ENCODE results near the gene PPP1R14C.

Gene PPP1R14C

DNA sequence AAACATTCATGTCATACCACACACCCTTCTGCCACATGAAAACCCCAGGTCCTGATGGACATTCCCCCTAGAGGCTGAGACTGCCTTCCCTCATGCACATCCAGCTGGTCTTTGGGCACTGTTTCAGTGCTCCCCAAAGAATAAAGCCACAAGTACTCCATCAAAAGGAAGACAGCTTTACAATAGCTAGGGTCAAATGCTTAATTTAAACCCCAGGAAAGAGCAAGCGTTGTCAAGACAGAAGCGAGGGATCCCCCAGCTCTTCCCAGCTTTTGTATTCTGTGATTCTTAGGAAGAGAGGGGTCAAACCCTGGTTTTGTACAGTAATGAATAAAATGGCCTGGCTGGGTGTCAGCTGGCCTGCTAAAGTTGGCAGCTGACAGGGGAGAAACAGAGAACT is 143.6 kb downstream of the PPP1R14C start:
- DNase-seq (ENCODE audit: extremely low read depth, insufficient read length) = no peak
- TF ChIP-seq, protein P1, sequence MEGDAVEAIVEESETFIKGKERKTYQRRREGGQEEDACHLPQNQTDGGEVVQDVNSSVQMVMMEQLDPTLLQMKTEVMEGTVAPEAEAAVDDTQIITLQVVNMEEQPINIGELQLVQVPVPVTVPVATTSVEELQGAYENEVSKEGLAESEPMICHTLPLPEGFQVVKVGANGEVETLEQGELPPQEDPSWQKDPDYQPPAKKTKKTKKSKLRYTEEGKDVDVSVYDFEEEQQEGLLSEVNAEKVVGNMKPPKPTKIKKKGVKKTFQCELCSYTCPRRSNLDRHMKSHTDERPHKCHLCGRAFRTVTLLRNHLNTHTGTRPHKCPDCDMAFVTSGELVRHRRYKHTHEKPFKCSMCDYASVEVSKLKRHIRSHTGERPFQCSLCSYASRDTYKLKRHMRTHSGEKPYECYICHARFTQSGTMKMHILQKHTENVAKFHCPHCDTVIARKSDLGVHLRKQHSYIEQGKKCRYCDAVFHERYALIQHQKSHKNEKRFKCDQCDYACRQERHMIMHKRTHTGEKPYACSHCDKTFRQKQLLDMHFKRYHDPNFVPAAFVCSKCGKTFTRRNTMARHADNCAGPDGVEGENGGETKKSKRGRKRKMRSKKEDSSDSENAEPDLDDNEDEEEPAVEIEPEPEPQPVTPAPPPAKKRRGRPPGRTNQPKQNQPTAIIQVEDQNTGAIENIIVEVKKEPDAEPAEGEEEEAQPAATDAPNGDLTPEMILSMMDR (IDR thresholded peaks at IDR 0.05; ENCODE audit: insufficient read depth, low read length, poor library complexity, severe bottlenecking) = no peak
- Histone ChIP-seq H3K27me3 (replicated peaks; ENCODE audit: control insufficient read depth, insufficient read depth, low read length) (no peaks in the 10 kb centered on the region; the same call in 1 of the 2 replicates), H3K36me3 (ENCODE audit: control insufficient read depth, insufficient read depth, low read length) (no peaks in the 10 kb centered on the region), H3K4me3 (replicated peaks; ENCODE audit: low read depth, low read length) (no peak overlapping the region)

DNA sequence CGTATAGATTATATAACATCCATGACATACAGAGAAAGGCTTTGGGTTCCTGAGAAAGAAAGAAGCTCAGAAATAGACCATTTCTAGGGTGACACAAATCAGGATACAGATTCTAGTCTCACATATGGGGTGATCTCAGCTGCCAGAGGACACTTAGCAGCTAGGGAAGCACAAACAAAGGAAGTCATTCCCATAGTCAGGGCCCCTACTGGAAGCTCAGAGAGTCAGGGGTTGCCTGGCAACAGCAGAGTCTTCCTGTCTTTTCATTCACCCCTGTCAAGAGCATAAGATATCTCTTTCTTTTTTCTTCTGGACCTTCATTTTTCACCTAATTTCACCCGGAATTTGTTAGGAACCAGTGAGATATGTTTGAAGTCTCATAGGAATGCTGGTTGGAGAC is 144.1 kb downstream of the PPP1R14C start:
- H3K27me3 ChIP-seq (replicated peaks; ENCODE audit: control insufficient read depth, insufficient read depth, low read length) = no peaks in the 10 kb centered on the region; the same call in 1 of the 2 replicates
- DNase-seq (ENCODE audit: extremely low read depth, insufficient read length) = no peak
- no peak overlapping the region for H3K4me3 ChIP-seq (replicated peaks; ENCODE audit: low read depth, low read length)
- no peaks in the 10 kb centered on the region for H3K36me3 ChIP-seq (ENCODE audit: control insufficient read depth, insufficient read depth, low read length)
- TF ChIP-seq, protein P1 (IDR thresholded peaks at IDR 0.05; ENCODE audit: insufficient read depth, low read length, poor library complexity, severe bottlenecking) = no peak

- DNase-seq (ENCODE audit: extremely low read depth, insufficient read length) = no peak
- Histone ChIP-seq H3K36me3 (ENCODE audit: control insufficient read depth, insufficient read depth, low read length) (no peaks in the 10 kb centered on the region), H3K4me3 (replicated peaks; ENCODE audit: low read depth, low read length) (no peak overlapping the region), H3K27me3 (replicated peaks; ENCODE audit: control insufficient read depth, insufficient read depth, low read length) (no peaks in the 10 kb centered on the region; the same call in 1 of the 2 replicates)
- TF ChIP-seq, protein P1 (IDR thresholded peaks at IDR 0.05; ENCODE audit: insufficient read depth, low read length, poor library complexity, severe bottlenecking) = no peak
These were observed 145.6 kb downstream of the PPP1R14C start for GRCh38 chr6:150288456-150288855.

GRCh38 chr6:150289454-150290071 is 146.7 kb downstream of the PPP1R14C start:
- Histone ChIP-seq H3K36me3 (ENCODE audit: control insufficient read depth, insufficient read depth, low read length) (no peaks in the 10 kb centered on the region), H3K4me3 (replicated peaks; ENCODE audit: low read depth, low read length) (no peak overlapping the region), H3K27me3 (replicated peaks; ENCODE audit: control insufficient read depth, insufficient read depth, low read length) (no peaks in the 10 kb centered on the region; the same call in 1 of the 2 replicates)
- no peak for DNase-seq (ENCODE audit: extremely low read depth, insufficient read length)
- TF ChIP-seq, protein P1 (IDR thresholded peaks at IDR 0.05; ENCODE audit: insufficient read depth, low read length, poor library complexity, severe bottlenecking) = no peak

- H3K36me3 ChIP-seq (ENCODE audit: control insufficient read depth, insufficient read depth, low read length) = no peaks in the 10 kb centered on the region
- DNase-seq (ENCODE audit: extremely low read depth, insufficient read length) = no peak
- no peak overlapping the region for H3K4me3 ChIP-seq (replicated peaks; ENCODE audit: low read depth, low read length)
- no peaks in the 10 kb centered on the region; the same call in 1 of the 2 replicates for H3K27me3 ChIP-seq (replicated peaks; ENCODE audit: control insufficient read depth, insufficient read depth, low read length)
- TF ChIP-seq, protein P1 (IDR thresholded peaks at IDR 0.05; ENCODE audit: insufficient read depth, low read length, poor library complexity, severe bottlenecking) = no peak
These were observed 147.6 kb downstream of the PPP1R14C start for GRCh38 chr6:150290429-150290828.
